ENCODE results near the gene APOLD1.
"Not testable (repeated sequence)": the region's sequence is repeated elsewhere in the genome, so short reads cannot be mapped to it uniquely, and the experiment has no call there.

GRCh38 chr12:12738152-12738551 is 47.3 kb upstream of the APOLD1 start:
- not testable (repeated sequence) for TF ChIP-seq CTCF, POLR2A (IDR thresholded peaks at IDR 0.05)
